ENCODE data around the gene TTC39B. TPM values are rescaled to one million over a fixed set of nuclear protein-coding genes. Genes with fewer than 3 reads are reported as not detected.

TTC39B gene
- total RNA-seq, 6 experiments from 2014 or later = 4.6 to 6.1 (median 5.8) TPM

DNA sequence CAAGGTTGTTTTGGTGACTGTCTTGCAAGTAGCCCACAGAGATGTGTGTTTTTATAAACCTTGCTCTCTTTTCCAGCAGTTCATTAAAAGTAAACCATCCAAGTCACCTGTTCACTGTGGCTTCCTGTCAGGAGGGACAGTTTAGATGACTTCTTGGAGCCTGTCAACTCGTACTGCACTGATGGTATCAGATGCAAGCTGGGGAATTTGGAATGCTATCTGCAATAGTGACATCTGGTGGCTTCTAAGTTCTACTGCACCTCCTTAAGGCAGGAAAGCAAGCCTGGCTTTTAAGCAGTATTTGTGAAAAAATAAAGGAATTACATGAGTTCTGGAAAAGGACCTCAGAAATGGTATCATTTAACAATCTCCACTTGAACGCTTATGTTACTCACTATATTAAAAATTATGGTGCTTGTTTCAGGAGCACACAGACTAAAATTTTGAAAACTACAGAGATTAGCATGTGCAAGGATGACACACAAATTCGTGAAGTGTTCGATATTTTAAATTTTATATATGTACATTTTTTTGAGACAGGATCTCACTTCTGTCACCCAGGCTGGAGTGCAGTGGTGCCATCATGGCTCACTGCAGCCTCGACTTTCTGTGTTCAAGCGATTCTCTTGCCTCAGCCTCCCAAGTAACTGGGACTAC lies 164.0 kb downstream of the TTC39B start:
- Mint-ChIP-seq H3K27ac (no peak overlapping the region), H3K36me3 (ENCODE audit: low read depth) (no peaks in the 10 kb centered on the region), H3K4me1 (ENCODE audit: low read depth) (no peaks in the 10 kb centered on the region), H3K27me3 (ENCODE audit: insufficient read depth) (peaks cover 17% of the 10 kb centered on the region), H3K4me3 (no peak overlapping the region), H3K9me3 (no peaks in the 10 kb centered on the region)
- peak; percentile 48 for DNase-seq
- TF ChIP-seq, protein P1, sequence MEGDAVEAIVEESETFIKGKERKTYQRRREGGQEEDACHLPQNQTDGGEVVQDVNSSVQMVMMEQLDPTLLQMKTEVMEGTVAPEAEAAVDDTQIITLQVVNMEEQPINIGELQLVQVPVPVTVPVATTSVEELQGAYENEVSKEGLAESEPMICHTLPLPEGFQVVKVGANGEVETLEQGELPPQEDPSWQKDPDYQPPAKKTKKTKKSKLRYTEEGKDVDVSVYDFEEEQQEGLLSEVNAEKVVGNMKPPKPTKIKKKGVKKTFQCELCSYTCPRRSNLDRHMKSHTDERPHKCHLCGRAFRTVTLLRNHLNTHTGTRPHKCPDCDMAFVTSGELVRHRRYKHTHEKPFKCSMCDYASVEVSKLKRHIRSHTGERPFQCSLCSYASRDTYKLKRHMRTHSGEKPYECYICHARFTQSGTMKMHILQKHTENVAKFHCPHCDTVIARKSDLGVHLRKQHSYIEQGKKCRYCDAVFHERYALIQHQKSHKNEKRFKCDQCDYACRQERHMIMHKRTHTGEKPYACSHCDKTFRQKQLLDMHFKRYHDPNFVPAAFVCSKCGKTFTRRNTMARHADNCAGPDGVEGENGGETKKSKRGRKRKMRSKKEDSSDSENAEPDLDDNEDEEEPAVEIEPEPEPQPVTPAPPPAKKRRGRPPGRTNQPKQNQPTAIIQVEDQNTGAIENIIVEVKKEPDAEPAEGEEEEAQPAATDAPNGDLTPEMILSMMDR (IDR thresholded peaks at IDR 0.05) = peak; percentile 85

DNA sequence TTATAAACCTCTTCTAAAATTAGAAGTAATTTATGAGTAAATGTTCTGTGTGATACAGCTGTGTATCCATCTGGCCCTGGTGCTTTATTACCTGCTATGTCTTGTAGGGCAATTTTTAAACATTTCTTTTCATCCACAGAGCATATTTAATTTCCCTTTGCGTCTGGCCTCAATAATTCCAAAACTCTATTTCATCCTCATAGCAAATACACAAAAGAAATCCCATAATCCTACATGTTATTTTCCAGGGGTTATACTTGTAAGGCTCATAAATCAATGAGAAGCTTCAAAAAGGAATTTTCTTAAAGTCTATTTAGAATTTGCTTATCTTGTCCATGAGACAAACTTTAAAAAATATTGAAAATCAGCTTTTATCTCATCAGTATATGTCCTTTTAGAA lies 167.0 kb downstream of the TTC39B start:
- no peak for DNase-seq
- Mint-ChIP-seq H3K27ac (no peak overlapping the region), H3K27me3 (ENCODE audit: insufficient read depth) (peaks cover 13% of the 10 kb centered on the region), H3K36me3 (ENCODE audit: low read depth) (no peaks in the 10 kb centered on the region), H3K4me1 (ENCODE audit: low read depth) (peaks cover 6% of the 10 kb centered on the region), H3K9me3 (no peaks in the 10 kb centered on the region), H3K4me3 (no peak overlapping the region)
- TF ChIP-seq, protein P1 (IDR thresholded peaks at IDR 0.05) = no peak

DNA sequence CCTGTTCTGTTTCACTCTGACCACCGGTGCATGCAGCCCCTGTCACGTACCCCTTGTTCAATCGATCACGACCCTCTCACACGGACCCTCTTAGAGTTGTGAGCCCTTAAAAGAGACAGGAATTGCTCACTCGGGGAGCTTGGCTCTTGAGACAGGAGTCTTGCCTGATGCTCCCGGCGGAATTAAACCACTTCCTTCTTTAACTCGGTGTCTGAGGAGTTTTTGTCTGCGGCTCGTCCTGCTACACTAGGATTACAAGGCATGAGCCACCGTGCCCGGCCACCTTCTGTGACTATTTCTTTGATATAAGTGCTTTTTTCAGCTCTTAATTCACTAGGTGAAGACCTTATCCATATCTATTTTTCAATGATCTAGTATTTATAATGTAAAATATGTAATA lies 167.5 kb downstream of the TTC39B start:
- H3K36me3 Mint-ChIP-seq (ENCODE audit: low read depth) = no peaks in the 10 kb centered on the region
- no peaks in the 10 kb centered on the region for H3K9me3 Mint-ChIP-seq
- peaks cover 7% of the 10 kb centered on the region for H3K4me1 Mint-ChIP-seq (ENCODE audit: low read depth)
- TF ChIP-seq, protein P1 (IDR thresholded peaks at IDR 0.05) = no peak
- no peak for DNase-seq
- no peak overlapping the region for H3K4me3 Mint-ChIP-seq
- H3K27me3 Mint-ChIP-seq (ENCODE audit: insufficient read depth) = peaks cover 12% of the 10 kb centered on the region
- no peak overlapping the region for H3K27ac Mint-ChIP-seq

DNA sequence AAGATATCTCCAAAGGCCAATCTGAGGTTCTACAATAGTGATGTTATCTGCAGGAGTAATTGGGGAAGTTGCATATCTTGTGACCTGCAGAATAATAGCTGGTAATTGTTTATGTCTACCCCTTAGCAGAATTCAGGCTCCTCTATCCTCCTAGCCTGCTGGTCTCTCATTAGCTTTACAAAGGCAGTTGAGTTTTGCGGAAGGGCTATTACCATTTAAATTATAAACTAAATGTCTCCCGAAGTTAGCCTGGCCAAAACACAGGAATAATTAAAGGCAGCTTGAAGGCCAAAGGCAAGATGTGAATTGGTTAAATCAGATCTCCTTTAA lies 168.7 kb downstream of the TTC39B start:
- peaks cover 12% of the 10 kb centered on the region for H3K27me3 Mint-ChIP-seq (ENCODE audit: insufficient read depth)
- no peak for DNase-seq
- no peaks in the 10 kb centered on the region for H3K36me3 Mint-ChIP-seq (ENCODE audit: low read depth)
- H3K9me3 Mint-ChIP-seq = no peaks in the 10 kb centered on the region
- TF ChIP-seq, protein P1 (IDR thresholded peaks at IDR 0.05) = no peak
- H3K27ac Mint-ChIP-seq = no peak overlapping the region
- H3K4me1 Mint-ChIP-seq (ENCODE audit: low read depth) = peaks cover 7% of the 10 kb centered on the region
- no peak overlapping the region for H3K4me3 Mint-ChIP-seq

DNA sequence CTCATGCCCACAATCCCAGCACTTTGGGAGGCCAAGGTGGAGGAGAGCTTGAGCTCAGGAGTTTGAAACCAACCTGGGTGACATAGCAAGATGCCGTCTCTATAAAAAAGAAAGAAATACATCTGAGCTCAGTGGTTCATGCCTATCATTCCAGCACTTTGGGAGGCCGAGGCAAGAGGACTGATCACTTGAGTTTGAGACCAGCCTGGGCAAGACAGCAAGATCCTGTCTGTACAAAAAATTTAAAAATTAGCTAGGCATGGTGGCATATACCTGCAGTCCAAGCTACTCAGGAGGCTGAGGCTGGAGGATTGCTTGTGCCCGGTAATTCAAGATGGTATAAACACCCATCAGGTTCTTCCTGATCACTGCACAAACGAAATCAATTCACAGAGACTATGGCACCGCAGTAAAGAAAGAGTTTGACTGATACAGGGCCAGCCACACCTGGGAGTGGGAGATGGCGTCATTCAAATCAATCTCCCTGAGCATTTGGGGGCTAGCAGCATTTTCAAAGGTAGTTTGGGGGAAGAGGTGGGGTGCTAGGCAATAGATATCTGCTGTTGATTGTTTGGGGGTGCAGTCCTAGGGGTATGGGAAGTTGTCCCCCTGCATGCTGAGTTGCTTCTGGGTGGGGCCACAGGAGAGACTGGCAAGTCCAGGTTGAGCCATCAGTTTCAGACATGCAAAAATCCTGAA lies 169.2 kb downstream of the TTC39B start:
- TF ChIP-seq, protein P1 (IDR thresholded peaks at IDR 0.05) = no peak
- no peaks in the 10 kb centered on the region for H3K36me3 Mint-ChIP-seq (ENCODE audit: low read depth)
- H3K27me3 Mint-ChIP-seq (ENCODE audit: insufficient read depth) = peaks cover 12% of the 10 kb centered on the region

More for the DNA sequence above, 169.2 kb downstream of the TTC39B start:
- Mint-ChIP-seq H3K27ac (no peak overlapping the region), H3K9me3 (no peaks in the 10 kb centered on the region), H3K4me3 (no peak overlapping the region), H3K4me1 (ENCODE audit: low read depth) (peaks cover 7% of the 10 kb centered on the region)
- DNase-seq = no peak

Data from HFFc6 (cell line).